Ishikawa (cell line): ENCODE data around the gene BRAT1.

Source experiments
- CEBPB ChIP-seq: IDR thresholded peaks from 2 replicates; pipeline ENCODE4 v1.6.1; 2012
- CREB1 ChIP-seq: IDR thresholded peaks from 2 replicates; pipeline ENCODE4 v1.6.1; 2012; ENCODE audit warnings: low read depth
- EGR1 ChIP-seq: IDR thresholded peaks from 2 replicates; pipeline ENCODE4 v1.6.1; 2012
- EP300 ChIP-seq: IDR thresholded peaks from 2 replicates; pipeline ENCODE4 v1.6.1; 2012; ENCODE audit warnings: borderline replicate concordance
- FOXM1 ChIP-seq: IDR thresholded peaks from 2 replicates; pipeline ENCODE4 v1.6.1; 2012; ENCODE audit warnings: low read depth, borderline replicate concordance
- MAX ChIP-seq: IDR thresholded peaks from 2 replicates; pipeline ENCODE4 v1.6.1; 2012
- NFIC ChIP-seq: IDR thresholded peaks from 2 replicates; pipeline ENCODE4 v1.6.1; 2012
- RAD21 ChIP-seq: IDR thresholded peaks from 2 replicates; pipeline ENCODE4 v1.6.1; 2012; ENCODE audit warnings: low read depth
- REST ChIP-seq: IDR thresholded peaks from 2 replicates; pipeline ENCODE4 v1.6.1; 2012; ENCODE audit warnings: low read depth, mild to moderate bottlenecking
- TAF1 ChIP-seq: IDR thresholded peaks from 2 replicates; pipeline ENCODE4 v1.6.1; 2012; ENCODE audit warnings: low read depth, mild to moderate bottlenecking
- TCF12 ChIP-seq: IDR thresholded peaks from 2 replicates; pipeline ENCODE4 v1.6.1; 2012; ENCODE audit warnings: low read depth
- TEAD4 ChIP-seq: IDR thresholded peaks from 2 replicates; pipeline ENCODE4 v1.6.1; 2012
- USF1 ChIP-seq: IDR thresholded peaks from 2 replicates; pipeline ENCODE4 v1.6.1; 2012
- YY1 ChIP-seq: IDR thresholded peaks from 2 replicates; pipeline ENCODE4 v1.6.1; 2012; ENCODE audit warnings: low read depth
- ZBTB7A ChIP-seq: IDR thresholded peaks from 2 replicates; pipeline ENCODE4 v1.6.1; 2012; ENCODE audit warnings: low read depth

The BRAT1 gene

GRCh38 chr7:2504128-2504888 is 51.0 kb downstream of the BRAT1 start:
- TF ChIP-seq TAF1 (no peak), MAX (no peak), NFIC (no peak), FOXM1 (no peak), TCF12 (no peak), YY1 (no peak), CREB1 (no peak), REST (no peak), CEBPB (no peak), RAD21 (no peak)

GRCh38 chr7:2503056-2503941 is 52.0 kb downstream of the BRAT1 start:
- TF ChIP-seq EGR1, result peak; percentile 64
- TF ChIP-seq ZBTB7A, result no peak

GRCh38 chr7:2502647-2502966 is 52.7 kb downstream of the BRAT1 start:
- TF ChIP-seq TEAD4 (no peak), TCF12 (no peak), CREB1 (no peak), MAX (no peak), RAD21 (no peak), ZBTB7A (no peak)

- TF ChIP-seq EP300 (no peak), RAD21 (no peak), MAX (no peak)
Measured at GRCh38 chr7:2501947-2502646, 53.2 kb downstream of the BRAT1 start.

GRCh38 chr7:2500701-2501100 is 54.6 kb downstream of the BRAT1 start:
- TF ChIP-seq MAX, result no peak

- no peak for TF ChIP-seq TEAD4
Measured at GRCh38 chr7:2499719-2500430, 55.4 kb downstream of the BRAT1 start.

- TF ChIP-seq USF1 (no peak), TEAD4 (no peak), EP300 (no peak), NFIC (no peak), EGR1 (no peak), YY1 (no peak), ZBTB7A (no peak), CREB1 (no peak), RAD21 (no peak), TAF1 (no peak), REST (no peak), MAX (no peak), CEBPB (no peak), TCF12 (no peak), FOXM1 (no peak)
Measured at GRCh38 chr7:2499181-2499580, 56.1 kb downstream of the BRAT1 start.
